ENCODE results near the gene ANKRD28. TPM values are rescaled to one million over a fixed set of nuclear protein-coding genes. Genes with fewer than 3 reads are reported as not detected.

ANKRD28 gene
- total and polyA plus RNA-seq, 9 of the 15 experiments (the other 6 are each of a cell fraction or from before 2014, with no cell fraction given), result 11.7 to 66.0 (median 36.7) TPM

- Histone ChIP-seq H4K20me1 (replicated peaks; ENCODE audit: control insufficient read depth, insufficient read depth, low read length) (no peaks in the 10 kb centered on the region), H3K9me1 (ENCODE audit: control insufficient read depth, insufficient read depth, low read length) (no peaks in the 10 kb centered on the region), H3K4me2 (ENCODE audit: insufficient read depth, low read length) (no peak overlapping the region), H3K4me1 (replicated peaks in 1 of 2; ENCODE audit: control insufficient read depth in 2 of 2, insufficient read depth in 2 of 2, low read length in 2 of 2) (no peaks in the 10 kb centered on the region), H3K27ac (ENCODE audit: extremely low read depth, low read depth, low read length) (no peak overlapping the region), H2AFZ (ENCODE audit: low read depth, low read length) (no peak overlapping the region), H3K4me3 (no peak overlapping the region), H3K27me3 (ENCODE audit: control insufficient read depth in 2 of 2, insufficient read depth in 2 of 2, low read length in 2 of 2) (peaks cover 0 to 15% of the 10 kb centered on the region in 2 experiments; a peak in 2 of 5 replicates), H3K79me2 (ENCODE audit: control insufficient read depth, insufficient read depth, low read length) (no peaks in the 10 kb centered on the region), H3K9me3 (replicated peaks; ENCODE audit: control insufficient read depth, insufficient read depth, low read depth, low read length) (no peaks in the 10 kb centered on the region), H3K9ac (ENCODE audit: insufficient read depth in 1 of 2, low read depth in 2 of 2, low read length in 2 of 2) (no peak overlapping the region), H3K36me3 (ENCODE audit: control insufficient read depth, insufficient read depth, low read length) (no peaks in the 10 kb centered on the region)
- in situ Hi-C loops (cut with MboI), result loop anchor here (25.0 kb wide), 1 partner anchor 899 kb away; no protein-coding TSS in a partner anchor
- 22% methylated on average over 6 of the region's 6 CpGs for WGBS (ENCODE audit: insufficient coverage, low coverage, missing lambda C conversion rate)
- no peak for DNase-seq (ENCODE audit: extremely low read depth in 1 of 4, low spot score in 3 of 4)
- TF ChIP-seq ZBTB9 (CRISPR knock-in tag; IDR thresholded peaks at IDR 0.05) (peak; percentile 76; the same call in 1 of the 2 replicates), ZKSCAN1 (IDR thresholded peaks at IDR 0.05; ENCODE audit: low read depth, low read length) (peak; percentile 42; the same call in 1 of the 2 replicates), ZNF140 (CRISPR knock-in tag; IDR thresholded peaks at IDR 0.05) (no peak)
- ATAC-seq, result no peak
- ChIA-PET POLR2A (interaction anchor here (1.0 kb wide), 1 partner anchor 34 kb away, joined by 4 read pairs; no protein-coding TSS in a partner anchor), CTCF (ENCODE audit: low intra/inter-chr PET ratio) (no interaction called here)
- FAIRE-seq, result no peak
- BruUV-seq (replicated peaks), result no TSS peak
- intact Hi-C loops (cut with micrococcal nuclease), result loop anchor here (10.0 kb wide), 3 partner anchors 336 to 906 kb away; partner anchors contain the start of gene CAPN7
Measured at GRCh38 chr3:15638193-15638890, 159.4 kb downstream of the ANKRD28 start.

All from K562 (cell line).